ENCODE results near the gene PPM1L. TPM values are rescaled to one million over a fixed set of nuclear protein-coding genes. Genes with fewer than 3 reads are reported as not detected.

PPM1L gene
- polyA plus RNA-seq, 1 experiment = 0.66 TPM

- POLR2A ChIA-PET = no interaction called here
- TF ChIP-seq CTCF (IDR thresholded peaks at IDR 0.05; ENCODE audit: insufficient read depth, low read depth, low read length) = no peak
- CTCF ChIA-PET = no interaction called here
- no peaks in the 10 kb centered on the region for H3K36me3 ChIP-seq (ENCODE audit: control insufficient read depth, insufficient read depth, low read length)
- no peaks in the 10 kb centered on the region for H3K27me3 ChIP-seq (ENCODE audit: control insufficient read depth, insufficient read depth, low read length)
- no peak overlapping the region for H3K4me3 ChIP-seq (ENCODE audit: low read depth, low read length)
- no peak for DNase-seq (ENCODE audit: low read depth)
These were observed 127.3 kb downstream of the PPM1L start for GRCh38 chr3:160883373-160883772.

GRCh38 chr3:160885791-160886286 lies 129.8 kb downstream of the PPM1L start:
- CTCF ChIA-PET = no interaction called here
- H3K27me3 ChIP-seq (ENCODE audit: control insufficient read depth, insufficient read depth, low read length) = no peaks in the 10 kb centered on the region
- no peaks in the 10 kb centered on the region for H3K36me3 ChIP-seq (ENCODE audit: control insufficient read depth, insufficient read depth, low read length)
- no peak for DNase-seq (ENCODE audit: low read depth)
- POLR2A ChIA-PET = no interaction called here
- no peak for TF ChIP-seq CTCF (IDR thresholded peaks at IDR 0.05; ENCODE audit: insufficient read depth, low read depth, low read length)
- no peak overlapping the region for H3K4me3 ChIP-seq (ENCODE audit: low read depth, low read length)

- TF ChIP-seq CTCF (IDR thresholded peaks at IDR 0.05; ENCODE audit: insufficient read depth, low read depth, low read length) = no peak
- Histone ChIP-seq H3K36me3 (ENCODE audit: control insufficient read depth, insufficient read depth, low read length) (no peaks in the 10 kb centered on the region), H3K27me3 (ENCODE audit: control insufficient read depth, insufficient read depth, low read length) (no peaks in the 10 kb centered on the region), H3K4me3 (ENCODE audit: low read depth, low read length) (no peak overlapping the region)
- DNase-seq (ENCODE audit: low read depth) = no peak
- CTCF ChIA-PET = no interaction called here
- POLR2A ChIA-PET = no interaction called here
These were observed 130.4 kb downstream of the PPM1L start for GRCh38 chr3:160886421-160886820.

DNA sequence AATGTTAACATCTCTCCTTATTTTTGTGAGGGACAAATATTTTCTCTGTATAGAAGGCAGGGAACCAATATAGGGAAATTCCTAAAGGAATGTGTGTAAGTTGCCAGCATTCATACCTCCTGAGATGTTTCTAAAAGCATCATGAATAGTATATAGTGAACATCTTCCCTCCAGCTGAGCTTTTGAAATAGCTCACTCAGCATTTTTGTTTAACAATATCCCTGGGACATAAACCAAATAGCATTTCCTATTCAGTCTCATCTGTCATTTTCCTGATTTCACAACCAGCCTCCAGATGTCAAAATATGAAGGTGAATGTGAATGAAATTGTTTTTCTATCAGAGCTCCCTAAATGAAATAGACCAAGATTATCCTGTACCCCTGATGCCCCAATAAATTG lies 137.2 kb downstream of the PPM1L start:
- ChIA-PET CTCF (no interaction called here), POLR2A (no interaction called here)
- no peak for TF ChIP-seq CTCF (IDR thresholded peaks at IDR 0.05; ENCODE audit: insufficient read depth, low read depth, low read length)
- Histone ChIP-seq H3K27me3 (ENCODE audit: control insufficient read depth, insufficient read depth, low read length) (no peaks in the 10 kb centered on the region; the same call in 1 of the 2 replicates), H3K4me3 (ENCODE audit: low read depth, low read length) (no peak overlapping the region), H3K36me3 (ENCODE audit: control insufficient read depth, insufficient read depth, low read length) (no peaks in the 10 kb centered on the region)
- DNase-seq (ENCODE audit: low read depth) = no peak

GRCh38 chr3:160904691-160905090 lies 148.7 kb downstream of the PPM1L start:
- Histone ChIP-seq H3K36me3 (ENCODE audit: control insufficient read depth, insufficient read depth, low read length) (no peaks in the 10 kb centered on the region), H3K4me3 (ENCODE audit: low read depth, low read length) (no peak overlapping the region), H3K27me3 (ENCODE audit: control insufficient read depth, insufficient read depth, low read length) (no peaks in the 10 kb centered on the region)
- TF ChIP-seq CTCF (IDR thresholded peaks at IDR 0.05; ENCODE audit: insufficient read depth, low read depth, low read length) = no peak
- POLR2A ChIA-PET = no interaction called here
- CTCF ChIA-PET = no interaction called here
- DNase-seq (ENCODE audit: low read depth) = no peak
